ENCODE results near the gene STOML1. TPM values are rescaled to one million over a fixed set of nuclear protein-coding genes. Genes with fewer than 3 reads are reported as not detected.

Gene STOML1
- total RNA-seq, 1 donor from 2014 or later: 23.4 TPM

- no peaks in the 10 kb centered on the region for H3K36me3 ChIP-seq
- TF ChIP-seq CTCF (IDR thresholded peaks at IDR 0.05): no peak
- H3K4me1 ChIP-seq: peaks cover 20% of the 10 kb centered on the region
- H3K27ac ChIP-seq: no peak overlapping the region
- ATAC-seq (no peak), DNase-seq (no peak)
- H3K9me3 ChIP-seq: no peaks in the 10 kb centered on the region
- intact Hi-C loops (cut with DNase I): no loop called here
- H3K4me3 ChIP-seq: no peak overlapping the region
- no peaks in the 10 kb centered on the region for H3K27me3 ChIP-seq
These were observed 55.4 kb downstream of the STOML1 start for GRCh38 chr15:73936588-73937290.

GRCh38 chr15:73936181-73936580, 55.9 kb downstream of the STOML1 start:
- no peak overlapping the region for H3K27ac ChIP-seq
- intact Hi-C loops (cut with DNase I): no loop called here

GRCh38 chr15:73935547-73935946, 56.5 kb downstream of the STOML1 start:
- Histone ChIP-seq H3K4me3 (no peak overlapping the region), H3K27me3 (no peaks in the 10 kb centered on the region), H3K9me3 (no peaks in the 10 kb centered on the region), H3K27ac (no peak overlapping the region), H3K36me3 (no peaks in the 10 kb centered on the region), H3K4me1 (peaks cover 13% of the 10 kb centered on the region)
- TF ChIP-seq CTCF (IDR thresholded peaks at IDR 0.05): no peak
- ATAC-seq: no peak
- intact Hi-C loops (cut with DNase I): no loop called here
- no peak for DNase-seq

More at GRCh38 chr15:73936181-73936580, 55.9 kb downstream of the STOML1 start:
- Histone ChIP-seq H3K36me3 (no peaks in the 10 kb centered on the region), H3K27me3 (no peaks in the 10 kb centered on the region), H3K4me1 (peaks cover 19% of the 10 kb centered on the region), H3K4me3 (no peak overlapping the region), H3K9me3 (no peaks in the 10 kb centered on the region)
- peak; percentile 18 for TF ChIP-seq CTCF (IDR thresholded peaks at IDR 0.05)
- no peak for DNase-seq
- no peak for ATAC-seq

GRCh38 chr15:73934281-73934680, 57.8 kb downstream of the STOML1 start:
- no peaks in the 10 kb centered on the region for H3K9me3 ChIP-seq
- no peaks in the 10 kb centered on the region for H3K36me3 ChIP-seq
- peaks cover 8% of the 10 kb centered on the region for H3K4me1 ChIP-seq
- ATAC-seq: no peak
- no peak overlapping the region for H3K4me3 ChIP-seq
- no peak for DNase-seq
- intact Hi-C loops (cut with DNase I): no loop called here
- H3K27me3 ChIP-seq: no peaks in the 10 kb centered on the region
- no peak overlapping the region for H3K27ac ChIP-seq
- no peak for TF ChIP-seq CTCF (IDR thresholded peaks at IDR 0.05)

DNA sequence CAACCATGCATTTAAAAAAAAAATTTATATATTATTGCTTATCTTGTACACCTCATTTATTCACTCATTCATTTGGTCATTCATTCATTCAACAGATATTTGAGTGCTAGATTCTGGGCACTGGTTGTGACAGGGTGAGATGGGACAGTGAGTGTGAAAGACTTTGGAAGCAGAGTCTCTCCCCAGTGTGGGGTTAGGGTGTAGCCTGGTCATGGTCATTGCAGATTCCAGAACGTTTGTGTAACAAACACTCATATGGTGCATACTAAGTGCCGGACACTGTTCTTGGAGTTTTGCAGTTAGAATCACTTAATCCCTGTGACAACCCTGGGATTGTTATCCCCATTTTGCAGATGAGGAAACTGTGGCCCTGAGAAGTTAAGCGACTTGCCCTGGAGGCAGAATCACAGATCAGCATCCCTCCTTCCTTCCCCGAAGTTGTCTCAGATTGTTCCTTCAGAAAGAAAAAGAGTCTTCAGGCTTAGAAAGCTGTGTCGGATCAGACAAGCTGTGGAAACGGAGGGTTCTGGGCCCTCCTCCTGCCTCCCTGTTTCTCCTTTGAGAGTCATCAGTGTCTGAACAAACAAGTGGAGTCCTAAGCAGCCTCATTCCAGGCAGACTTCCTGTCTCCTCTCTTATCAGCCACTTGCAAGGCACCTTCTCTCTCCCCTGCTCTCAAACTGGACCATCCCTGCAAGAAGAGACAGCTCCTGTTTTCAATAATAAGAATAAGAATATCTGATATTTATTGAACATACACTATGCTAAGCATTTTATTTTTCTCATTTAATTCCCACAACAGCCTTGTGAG, 59.5 kb downstream of the STOML1 start:
- DNase-seq (no peak), ATAC-seq (no peak)
- Histone ChIP-seq H3K36me3 (no peaks in the 10 kb centered on the region), H3K4me3 (no peak overlapping the region), H3K27me3 (no peaks in the 10 kb centered on the region), H3K27ac (no peak overlapping the region), H3K4me1 (peaks cover 14% of the 10 kb centered on the region), H3K9me3 (no peaks in the 10 kb centered on the region)
- no peak for TF ChIP-seq CTCF (IDR thresholded peaks at IDR 0.05)
- intact Hi-C loops (cut with DNase I): no loop called here
